GM21526 (cell line): Measurements from ENCODE around the gene TRPV4.
"Not testable (repeated sequence)": the region's sequence is repeated elsewhere in the genome, so short reads cannot be mapped to it uniquely, and the experiment has no call there.

Source experiments
- ATAC-seq: cut with Tn5 transposase; IDR thresholded peaks from one replicate; pipeline ENCODE4 v1.9.1; 2021; ENCODE audit warnings: moderate library complexity; ENCODE audit not compliant: unreplicated experiment, low FRiP score

The TRPV4 gene

GRCh38 chr12:109861689-109862314 is 28.6 kb upstream of the TRPV4 start:
- no peak for ATAC-seq

- no peak for ATAC-seq
Observed at GRCh38 chr12:109860977-109861376, 27.8 kb upstream of the TRPV4 start.

GRCh38 chr12:109858764-109859163 is 25.6 kb upstream of the TRPV4 start:
- ATAC-seq: no peak

GRCh38 chr12:109857715-109858114 is 24.5 kb upstream of the TRPV4 start:
- no peak for ATAC-seq

- no peak for ATAC-seq
Observed at GRCh38 chr12:109855377-109855776, 22.2 kb upstream of the TRPV4 start.

GRCh38 chr12:109850518-109850917 is 17.3 kb upstream of the TRPV4 start:
- ATAC-seq: not testable (repeated sequence)

GRCh38 chr12:109847142-109847735 is 14.0 kb upstream of the TRPV4 start:
- ATAC-seq: no peak

GRCh38 chr12:109845824-109846205 is 12.6 kb upstream of the TRPV4 start:
- ATAC-seq: no peak

- ATAC-seq: peak; percentile 74
Observed at GRCh38 chr12:109844983-109845823, 12.0 kb upstream of the TRPV4 start.

- ATAC-seq: no peak
Observed at GRCh38 chr12:109844091-109844490, 10.9 kb upstream of the TRPV4 start.

- no peak for ATAC-seq
Observed at GRCh38 chr12:109842021-109842420, 8.8 kb upstream of the TRPV4 start.

- ATAC-seq: no peak
Observed at GRCh38 chr12:109841356-109841755, 8.2 kb upstream of the TRPV4 start.

- ATAC-seq: no peak
Observed at GRCh38 chr12:109840305-109841074, 7.3 kb upstream of the TRPV4 start.

GRCh38 chr12:109839444-109839843 is 6.2 kb upstream of the TRPV4 start:
- no peak for ATAC-seq

- ATAC-seq: no peak
Observed at GRCh38 chr12:109836916-109837315, 3.7 kb upstream of the TRPV4 start.

GRCh38 chr12:109835827-109836226 is 2.6 kb upstream of the TRPV4 start:
- ATAC-seq: no peak

- no peak for ATAC-seq
Observed at GRCh38 chr12:109832541-109833306, 474 bp downstream of the TRPV4 start.

GRCh38 chr12:109831929-109832328 is 1.3 kb downstream of the TRPV4 start:
- ATAC-seq: no peak

- ATAC-seq: no peak
Observed at GRCh38 chr12:109831365-109831764, 1.8 kb downstream of the TRPV4 start.

GRCh38 chr12:109830718-109831117 is 2.5 kb downstream of the TRPV4 start:
- ATAC-seq: no peak
